ENCODE data around the gene CEBPA.

Gene CEBPA

GRCh38 chr19:33274663-33275558 is 27.4 kb downstream of the CEBPA start:
- in situ Hi-C loops (cut with MboI; ENCODE audit: low pct_unique_long_range_greater_than_20kb, low sequenced_read_pairs, unreplicated experiment), result no loop called here
- DNase-seq (ENCODE audit: low spot score), result no peak
- no peak for TF ChIP-seq CTCF (IDR thresholded peaks at IDR 0.05; ENCODE audit: extremely low read depth, insufficient read depth, missing control alignments)

DNA sequence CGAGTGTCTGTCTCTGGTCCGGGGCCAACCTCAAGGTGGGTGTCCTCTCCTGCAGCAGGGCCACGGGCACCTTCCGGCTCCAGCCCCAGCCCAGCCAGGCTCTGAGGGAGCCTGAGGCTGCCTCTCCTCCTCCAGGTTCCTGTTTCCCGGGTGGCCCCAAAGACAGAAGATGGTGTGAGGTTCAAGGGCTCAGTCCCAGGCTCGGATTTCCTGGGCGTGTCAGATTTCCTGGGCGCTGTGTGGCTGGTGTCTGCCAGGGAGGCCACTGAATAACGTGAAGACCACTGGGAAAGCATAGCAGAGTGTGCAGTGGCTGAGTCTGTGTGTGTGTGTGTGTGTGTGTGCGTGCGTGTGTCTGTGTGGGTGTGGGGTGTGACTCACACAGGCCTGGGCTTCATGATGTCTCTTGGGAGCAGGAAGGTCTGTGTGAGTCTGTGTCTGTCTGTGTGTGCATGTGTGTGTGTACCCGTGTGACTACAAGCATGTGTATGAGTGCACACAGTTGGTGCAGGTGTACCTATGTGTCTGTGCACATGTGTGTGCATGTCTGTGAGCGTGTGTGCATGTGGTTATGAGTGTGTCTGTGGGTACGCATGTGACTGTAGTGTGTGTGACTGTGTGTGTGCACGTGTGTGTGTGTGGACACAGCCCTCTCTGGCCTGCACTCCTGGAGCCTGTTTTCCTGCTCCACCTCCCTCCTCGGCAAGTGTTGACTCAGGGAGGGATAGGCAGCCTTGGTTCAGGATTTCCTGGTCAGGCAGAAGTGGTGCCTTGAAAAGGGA is 28.3 kb downstream of the CEBPA start:
- no peak for TF ChIP-seq CTCF (IDR thresholded peaks at IDR 0.05; ENCODE audit: extremely low read depth, insufficient read depth, missing control alignments)
- no peak for DNase-seq (ENCODE audit: low spot score)
- in situ Hi-C loops (cut with MboI; ENCODE audit: low pct_unique_long_range_greater_than_20kb, low sequenced_read_pairs, unreplicated experiment), result no loop called here

DNA sequence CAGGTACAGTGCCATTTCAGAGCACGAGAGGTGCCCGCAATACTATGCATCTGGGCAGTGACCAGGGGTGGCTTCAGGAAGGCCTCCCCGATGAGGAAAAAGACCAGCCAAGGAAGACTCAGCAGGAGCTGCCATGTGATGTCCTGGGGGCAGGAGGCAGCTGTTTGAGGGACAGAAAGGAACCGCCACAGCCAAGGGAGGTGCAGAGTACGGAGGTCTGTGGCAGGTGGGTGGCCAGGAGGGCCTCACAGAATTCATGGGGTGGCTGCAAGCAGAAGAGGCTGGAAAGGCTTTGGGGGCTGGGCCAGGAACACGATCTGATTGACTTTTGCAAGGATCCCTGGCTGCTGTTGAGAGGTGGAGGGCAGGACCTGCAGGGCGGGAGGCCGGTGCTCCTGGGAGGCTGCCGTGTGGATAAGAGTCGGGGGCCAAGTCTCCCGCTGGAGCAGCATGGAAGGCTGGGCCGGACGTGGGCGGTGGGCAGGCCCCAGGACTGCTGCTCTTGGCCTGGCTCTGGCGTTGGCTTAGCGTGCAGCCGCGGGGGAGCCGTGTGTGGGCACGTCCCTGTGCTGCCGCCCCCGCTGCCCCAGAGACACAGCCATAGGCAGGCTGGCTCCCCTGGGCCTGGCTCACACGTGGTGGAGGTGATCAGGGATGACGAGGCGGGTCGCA is 29.1 kb downstream of the CEBPA start:
- in situ Hi-C loops (cut with MboI; ENCODE audit: low pct_unique_long_range_greater_than_20kb, low sequenced_read_pairs, unreplicated experiment), result no loop called here
- DNase-seq (ENCODE audit: low spot score), result no peak
- no peak for TF ChIP-seq CTCF (IDR thresholded peaks at IDR 0.05; ENCODE audit: extremely low read depth, insufficient read depth, missing control alignments)

- in situ Hi-C loops (cut with MboI; ENCODE audit: low pct_unique_long_range_greater_than_20kb, low sequenced_read_pairs, unreplicated experiment), result no loop called here
- no peak for DNase-seq (ENCODE audit: low spot score)
- TF ChIP-seq CTCF (IDR thresholded peaks at IDR 0.05; ENCODE audit: extremely low read depth, insufficient read depth, missing control alignments), result no peak
These were observed 30.9 kb downstream of the CEBPA start for GRCh38 chr19:33271246-33272021.

DNA sequence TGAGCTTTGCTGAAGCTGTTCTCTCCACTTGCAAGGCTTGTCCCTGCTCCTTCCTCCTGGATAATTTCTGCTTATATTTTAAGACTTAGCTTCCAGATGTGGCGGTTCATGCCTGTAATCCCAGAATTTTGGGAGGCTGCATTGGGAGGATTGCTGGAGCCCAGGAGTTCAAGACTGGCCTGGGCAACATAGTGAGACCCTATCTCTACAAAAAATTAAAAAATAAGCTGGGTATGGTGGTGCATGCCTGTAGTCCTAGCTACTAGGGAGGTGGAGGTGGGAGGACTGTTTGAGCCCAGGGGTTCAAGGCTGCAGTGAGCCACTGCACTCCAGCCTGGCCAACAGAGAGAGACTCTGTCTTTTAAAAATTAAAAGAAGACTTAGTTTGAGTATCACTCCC is 31.6 kb downstream of the CEBPA start:
- in situ Hi-C loops (cut with MboI; ENCODE audit: low pct_unique_long_range_greater_than_20kb, low sequenced_read_pairs, unreplicated experiment), result no loop called here
- TF ChIP-seq CTCF (IDR thresholded peaks at IDR 0.05; ENCODE audit: extremely low read depth, insufficient read depth, missing control alignments), result no peak
- no peak for DNase-seq (ENCODE audit: low spot score)

GRCh38 chr19:33269016-33269415 is 33.3 kb downstream of the CEBPA start:
- no peak for DNase-seq (ENCODE audit: low spot score)
- no peak for TF ChIP-seq CTCF (IDR thresholded peaks at IDR 0.05; ENCODE audit: extremely low read depth, insufficient read depth, missing control alignments)
- in situ Hi-C loops (cut with MboI; ENCODE audit: low pct_unique_long_range_greater_than_20kb, low sequenced_read_pairs, unreplicated experiment), result no loop called here
